HG03139 (cell line): ENCODE data around the gene SDC1.

ENCODE experiments used
- ATAC-seq: cut with Tn5 transposase; IDR thresholded peaks from one replicate; pipeline ENCODE4 v1.9.1; 2021; ENCODE audit not compliant: unreplicated experiment

Gene SDC1

GRCh38 chr2:20186078-20186854 is 38.7 kb downstream of the SDC1 start:
- no peak for ATAC-seq

GRCh38 chr2:20185176-20186022 is 39.5 kb downstream of the SDC1 start:
- ATAC-seq, result no peak

DNA sequence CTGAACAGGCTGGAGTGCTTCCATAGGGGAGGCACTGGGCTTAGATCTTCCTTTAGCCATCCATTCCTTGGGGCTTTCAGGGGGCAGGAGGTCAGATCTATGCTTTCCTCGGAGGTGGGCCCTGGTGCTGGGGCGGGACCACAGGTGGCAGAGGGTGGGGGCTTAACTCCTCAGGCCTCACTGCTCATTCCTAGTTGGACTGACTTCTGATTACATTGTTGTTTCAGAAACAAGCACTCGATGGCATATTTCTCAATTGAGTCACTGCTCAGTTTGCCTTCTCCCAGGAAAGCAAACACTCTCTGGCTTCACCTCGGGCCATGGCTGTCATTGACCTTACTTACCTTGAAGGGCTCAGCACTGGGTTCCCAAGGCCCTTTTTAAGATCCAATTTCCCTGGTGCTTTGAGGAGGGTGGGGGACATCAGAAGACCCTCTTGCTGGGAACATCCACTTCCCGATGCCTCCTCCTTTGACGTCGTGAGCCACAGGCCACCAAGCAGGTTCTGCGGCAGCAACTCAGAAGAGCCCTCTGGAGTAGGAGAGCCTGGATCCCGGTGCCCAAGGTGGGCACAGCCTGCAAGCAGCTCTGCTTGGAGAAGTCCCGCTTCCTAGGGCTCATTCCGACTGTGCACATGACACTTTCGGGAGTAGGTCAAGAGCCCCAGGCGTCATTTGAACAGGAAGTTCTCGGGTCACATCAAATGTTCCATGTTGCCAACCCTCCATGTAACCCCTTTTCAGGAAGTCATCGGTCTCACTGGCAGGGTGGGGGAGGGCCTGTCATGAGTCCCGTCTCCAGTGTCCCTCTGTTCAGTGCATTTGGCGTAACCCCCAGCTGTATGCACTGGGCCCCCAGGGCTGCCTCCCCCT is 40.6 kb downstream of the SDC1 start:
- no peak for ATAC-seq

GRCh38 chr2:20183373-20183772 is 41.6 kb downstream of the SDC1 start:
- ATAC-seq, result no peak

- ATAC-seq, result no peak
These were observed 42.5 kb downstream of the SDC1 start for GRCh38 chr2:20182241-20182931.

DNA sequence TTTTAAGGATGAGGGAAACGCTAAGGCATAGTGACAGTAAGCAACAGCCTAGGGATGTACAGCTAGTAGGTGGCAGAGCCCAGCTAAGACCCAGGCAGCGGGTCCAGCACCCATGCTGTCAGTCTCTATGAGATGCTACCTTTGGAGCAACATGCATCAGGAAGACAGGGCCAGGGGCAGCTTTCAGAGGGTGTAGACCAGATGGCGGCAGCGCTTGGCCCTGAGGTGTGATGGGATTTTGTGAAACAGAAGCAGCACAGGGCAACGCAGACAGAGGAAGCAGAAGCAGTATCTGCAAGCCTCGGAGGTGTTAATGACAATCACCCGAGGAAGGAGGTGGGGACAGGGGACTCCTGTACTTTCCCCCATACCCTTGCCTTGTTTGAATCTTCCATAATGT is 43.2 kb downstream of the SDC1 start:
- ATAC-seq, result no peak

- ATAC-seq, result no peak
These were observed 44.0 kb downstream of the SDC1 start for GRCh38 chr2:20180676-20181648.

- no peak for ATAC-seq
These were observed 45.0 kb downstream of the SDC1 start for GRCh38 chr2:20179755-20180594.

DNA sequence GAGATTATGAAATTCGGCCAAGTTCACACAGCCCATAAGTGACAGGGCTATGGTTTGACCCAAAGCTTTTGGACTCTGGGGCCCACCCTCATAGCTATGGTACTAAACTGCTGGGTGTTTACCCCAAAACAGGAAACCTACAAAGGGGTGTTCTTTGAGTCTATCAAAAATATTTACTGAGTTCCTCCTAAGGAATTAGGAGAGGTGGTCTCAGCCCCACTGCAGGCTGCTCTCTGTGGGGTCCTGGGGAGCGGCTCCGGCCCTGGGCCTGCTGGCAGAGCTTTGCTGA is 45.5 kb downstream of the SDC1 start:
- no peak for ATAC-seq

- ATAC-seq, result no peak
These were observed 46.1 kb downstream of the SDC1 start for GRCh38 chr2:20178666-20179465.

DNA sequence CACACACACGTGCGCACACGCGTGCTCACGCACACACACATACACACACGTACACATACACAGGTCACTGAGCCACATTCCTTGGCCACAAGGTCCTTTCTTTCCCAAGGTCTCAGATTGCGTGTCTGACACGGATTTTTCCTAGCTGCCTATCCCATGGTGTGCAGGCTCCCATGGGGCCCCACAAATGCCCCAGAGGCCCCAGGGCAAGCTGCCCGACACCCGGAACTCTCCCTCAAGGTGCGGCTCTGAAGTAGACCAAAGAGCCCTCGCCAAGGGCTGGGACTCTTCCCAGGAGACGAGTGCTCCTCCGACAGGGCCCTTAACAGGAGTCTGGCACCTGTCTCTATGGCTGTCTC is 46.7 kb downstream of the SDC1 start:
- ATAC-seq, result no peak

DNA sequence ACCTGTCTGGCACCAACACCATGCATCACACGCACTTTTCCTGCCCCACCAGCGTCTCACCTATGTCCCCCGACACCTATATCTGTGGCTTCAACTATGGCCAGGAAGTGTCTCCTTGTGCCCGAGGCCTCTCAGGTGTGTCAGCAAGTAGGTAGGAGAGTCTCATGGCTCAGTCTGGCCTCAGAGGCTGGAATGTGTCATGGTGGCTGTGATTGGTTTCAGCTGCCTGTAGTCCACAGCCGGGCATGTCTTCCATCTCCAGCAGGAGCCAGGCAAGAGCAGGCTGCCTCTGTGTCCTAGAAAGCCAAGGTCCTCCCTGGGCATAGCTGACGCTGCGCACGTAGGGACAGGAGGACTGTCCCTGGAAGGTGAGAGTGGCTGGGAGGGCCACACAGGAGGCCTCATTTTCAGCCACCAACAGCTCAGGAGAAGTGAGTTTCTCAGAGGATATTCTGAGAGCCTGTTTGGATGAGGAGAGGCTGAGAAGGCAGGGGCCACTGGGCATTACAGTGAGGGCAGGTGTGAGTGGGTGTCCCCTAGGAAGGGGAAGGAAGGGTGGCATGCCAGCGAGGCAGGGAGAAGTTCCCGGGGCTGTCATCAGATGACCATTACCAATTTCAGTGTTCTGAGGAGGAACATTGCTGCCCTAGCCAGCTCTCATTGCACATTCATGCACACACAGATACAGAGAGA is 47.2 kb downstream of the SDC1 start:
- ATAC-seq, result no peak

DNA sequence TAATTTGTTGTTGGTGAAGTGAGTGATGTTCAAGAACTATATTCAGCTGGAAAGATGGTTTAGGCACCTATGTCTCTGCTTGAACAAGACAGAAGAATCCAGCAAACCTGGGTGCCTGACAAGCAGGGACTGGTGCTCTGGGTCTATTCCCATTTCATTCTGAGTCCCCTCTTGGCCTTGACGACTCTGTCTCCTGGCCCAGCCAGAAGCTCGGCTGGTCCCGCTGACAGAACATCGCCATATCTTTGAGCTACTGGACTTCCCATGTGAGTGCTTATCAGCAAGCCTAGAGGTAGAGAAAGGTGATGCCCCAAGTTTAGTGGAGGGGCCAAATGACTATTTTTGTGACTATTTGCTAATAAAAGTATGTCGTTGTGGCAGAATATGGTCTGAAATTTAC is 48.2 kb downstream of the SDC1 start:
- no peak for ATAC-seq

GRCh38 chr2:20175931-20176330 is 49.0 kb downstream of the SDC1 start:
- no peak for ATAC-seq

- no peak for ATAC-seq
These were observed 49.7 kb downstream of the SDC1 start for GRCh38 chr2:20175267-20175666.

DNA sequence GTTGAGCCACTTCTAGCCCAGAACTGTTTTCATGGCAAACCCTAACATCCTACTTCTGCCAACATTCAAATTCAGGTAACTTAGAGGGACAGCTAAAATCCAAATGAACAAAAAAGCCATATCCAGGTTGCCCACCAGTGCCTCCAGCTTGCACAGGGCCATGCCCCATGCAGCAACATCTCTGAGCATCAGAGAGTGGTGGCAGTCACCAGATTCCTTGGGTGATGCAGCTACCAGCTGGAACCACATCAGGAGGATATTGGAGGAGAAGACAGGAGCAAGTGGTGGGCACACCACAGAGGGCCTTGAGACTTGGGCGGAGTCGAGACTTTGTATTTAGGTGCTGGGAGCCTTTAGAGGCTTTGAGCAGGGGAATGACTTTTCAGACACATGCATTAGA is 50.5 kb downstream of the SDC1 start:
- ATAC-seq, result no peak

- no peak for ATAC-seq
These were observed 51.2 kb downstream of the SDC1 start for GRCh38 chr2:20173496-20174402.
